Non-pigmented ciliary epithelial cell (primary cell): ENCODE results near the gene MED13L.

ENCODE experiments used
- DNase-seq: peaks from one replicate; pipeline ENCODE4 v3.0.0-alpha.2; 2010; ENCODE audit warnings: low read depth

MED13L gene

GRCh38 chr12:116180448-116180847, 97.0 kb downstream of the MED13L start:
- no peak for DNase-seq

DNA sequence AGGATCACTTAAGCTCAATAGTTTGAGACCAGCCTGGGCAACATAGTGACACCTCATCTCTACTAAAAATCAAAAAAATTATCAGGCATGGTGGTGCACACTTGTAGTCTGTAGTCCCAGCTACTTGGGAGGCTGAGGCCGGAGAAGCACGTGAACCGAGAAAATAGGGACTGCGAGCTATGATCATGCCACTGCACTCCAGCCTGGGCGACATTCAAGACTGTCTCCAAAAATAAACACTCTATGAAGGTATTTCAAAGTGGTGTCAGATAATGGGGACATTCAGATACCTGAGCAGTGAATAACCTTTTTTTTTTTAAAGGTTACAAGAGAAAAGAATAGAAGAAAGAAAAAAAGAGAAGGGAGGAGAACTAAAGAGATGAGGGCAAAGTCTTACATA, 98.1 kb downstream of the MED13L start:
- DNase-seq: no peak

- no peak for DNase-seq
Observed at GRCh38 chr12:116177017-116177416, 100.5 kb downstream of the MED13L start.

- no peak for DNase-seq
Observed at GRCh38 chr12:116174904-116175303, 102.6 kb downstream of the MED13L start.

DNA sequence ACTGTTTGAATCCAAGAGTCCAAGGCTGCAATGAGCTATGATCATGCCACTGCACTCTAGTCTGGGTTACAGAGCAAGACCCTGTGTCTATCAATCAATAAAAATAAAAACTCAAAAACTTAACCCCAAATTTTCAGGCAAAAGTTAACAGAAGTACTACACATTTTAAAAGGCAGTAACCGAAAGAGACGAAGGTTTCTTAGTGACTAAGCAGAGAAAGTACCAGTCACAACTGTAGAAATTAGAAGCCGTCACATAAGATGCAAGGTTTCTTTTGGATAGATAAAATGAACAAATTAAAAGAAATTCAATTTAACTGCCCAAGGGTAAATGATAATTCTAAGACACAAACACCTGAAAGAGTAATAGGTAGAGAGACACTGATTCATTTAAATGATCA, 103.5 kb downstream of the MED13L start:
- DNase-seq: no peak

DNA sequence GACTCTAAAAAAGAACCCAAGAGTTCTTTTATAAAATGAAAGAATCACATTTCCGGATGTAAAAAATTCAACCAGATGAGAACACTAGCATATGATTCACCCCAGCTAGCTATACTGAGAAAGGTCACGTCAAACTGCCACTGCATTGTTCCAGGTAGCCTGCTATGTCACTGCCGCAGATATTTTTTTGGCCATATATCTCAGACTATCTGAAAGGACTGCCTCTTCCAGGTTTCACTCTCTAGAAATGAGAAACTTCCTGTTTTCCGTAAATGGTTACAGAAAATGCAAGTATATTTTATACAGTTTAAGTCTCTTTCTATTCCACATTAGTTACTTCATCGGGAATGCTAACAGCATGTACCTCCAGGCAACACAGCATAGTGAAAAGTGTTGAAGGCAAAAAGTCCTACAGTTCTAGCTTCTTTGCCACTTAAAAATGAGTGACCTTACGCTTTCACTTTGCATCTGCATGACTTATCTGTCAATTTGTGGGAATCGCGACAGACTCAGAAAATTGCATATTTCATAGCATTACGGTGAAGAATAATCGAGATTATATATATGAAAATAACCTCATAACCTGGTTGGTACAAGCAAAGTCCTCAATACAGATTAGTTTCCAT, 105.2 kb downstream of the MED13L start:
- DNase-seq: no peak

DNA sequence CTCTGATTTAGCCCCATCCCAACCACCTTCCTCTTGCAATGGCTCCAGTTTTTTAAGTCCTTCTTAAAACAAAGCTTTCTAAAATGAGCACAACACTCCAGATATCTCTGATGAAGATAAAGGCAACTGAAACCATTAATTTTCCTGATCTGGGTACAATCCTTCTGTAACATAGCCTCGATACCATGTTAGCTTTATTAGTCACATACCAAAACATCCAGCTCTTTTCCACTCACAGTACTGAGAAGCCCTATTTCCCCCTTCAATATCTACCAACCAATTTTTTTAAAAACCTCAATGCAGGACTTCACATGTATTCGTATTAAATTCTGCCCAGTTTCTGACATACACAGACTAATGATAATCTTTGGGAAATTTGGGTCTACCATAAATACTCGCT, 105.9 kb downstream of the MED13L start:
- no peak for DNase-seq

DNA sequence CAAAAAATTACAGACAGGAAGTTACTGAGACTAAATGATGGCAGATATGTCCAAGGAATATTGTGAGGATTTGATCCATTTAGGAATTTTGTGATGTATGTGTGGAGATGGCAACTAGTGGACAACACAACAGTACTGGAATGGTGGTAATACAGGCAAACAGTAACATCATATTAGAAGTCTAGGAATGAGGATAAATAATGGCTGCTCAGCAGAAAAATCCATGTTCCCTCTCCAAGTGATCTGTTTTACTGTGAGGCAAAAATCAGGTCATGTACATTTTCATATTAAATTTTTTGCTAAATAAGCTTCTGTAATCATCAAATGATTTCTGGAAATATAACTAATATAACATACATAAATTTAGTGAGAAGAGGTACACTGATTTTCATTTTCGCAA, 108.4 kb downstream of the MED13L start:
- no peak for DNase-seq

DNA sequence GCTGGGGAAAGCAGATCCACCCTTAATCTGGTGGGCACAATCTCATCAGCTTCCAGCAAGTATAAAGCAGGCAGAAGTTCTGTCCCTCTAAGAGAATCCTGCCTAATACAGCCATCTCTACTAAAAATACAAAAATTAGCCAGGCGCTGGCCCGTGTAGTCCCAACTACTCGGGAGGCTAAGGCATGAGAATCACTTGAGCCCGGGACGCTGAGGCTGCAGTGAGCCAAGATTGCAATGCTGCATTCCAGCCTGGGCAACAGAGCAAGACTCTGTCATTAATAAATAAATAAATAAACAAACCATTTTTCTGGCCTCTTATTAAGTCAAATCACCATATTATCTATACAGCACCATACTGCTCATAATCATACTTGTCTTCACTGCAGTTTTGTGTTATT, 111.2 kb downstream of the MED13L start:
- DNase-seq: no peak

- DNase-seq: no peak
Observed at GRCh38 chr12:116165036-116165425, 112.5 kb downstream of the MED13L start.

GRCh38 chr12:116164250-116165035, 113.0 kb downstream of the MED13L start:
- DNase-seq: no peak

DNA sequence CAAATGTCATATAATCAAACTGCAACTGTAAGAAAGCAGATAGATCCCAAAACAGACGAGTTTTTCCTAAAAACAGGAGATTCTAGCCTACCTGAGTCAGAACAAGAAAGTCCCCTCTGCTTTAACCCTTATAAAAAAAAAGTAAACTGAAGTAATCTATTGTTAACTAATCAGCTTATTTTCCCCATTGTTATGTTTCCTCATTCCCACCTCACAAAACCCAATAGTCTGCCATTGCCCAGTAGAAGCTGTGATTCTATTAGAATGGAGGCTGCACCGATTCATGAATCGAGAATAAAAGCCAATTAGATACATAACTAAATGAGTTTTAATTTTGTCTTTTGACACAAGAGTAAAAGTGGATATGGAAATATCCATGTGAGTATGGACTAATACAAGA, 115.4 kb downstream of the MED13L start:
- no peak for DNase-seq

- no peak for DNase-seq
Observed at GRCh38 chr12:116161588-116161987, 115.9 kb downstream of the MED13L start.

DNA sequence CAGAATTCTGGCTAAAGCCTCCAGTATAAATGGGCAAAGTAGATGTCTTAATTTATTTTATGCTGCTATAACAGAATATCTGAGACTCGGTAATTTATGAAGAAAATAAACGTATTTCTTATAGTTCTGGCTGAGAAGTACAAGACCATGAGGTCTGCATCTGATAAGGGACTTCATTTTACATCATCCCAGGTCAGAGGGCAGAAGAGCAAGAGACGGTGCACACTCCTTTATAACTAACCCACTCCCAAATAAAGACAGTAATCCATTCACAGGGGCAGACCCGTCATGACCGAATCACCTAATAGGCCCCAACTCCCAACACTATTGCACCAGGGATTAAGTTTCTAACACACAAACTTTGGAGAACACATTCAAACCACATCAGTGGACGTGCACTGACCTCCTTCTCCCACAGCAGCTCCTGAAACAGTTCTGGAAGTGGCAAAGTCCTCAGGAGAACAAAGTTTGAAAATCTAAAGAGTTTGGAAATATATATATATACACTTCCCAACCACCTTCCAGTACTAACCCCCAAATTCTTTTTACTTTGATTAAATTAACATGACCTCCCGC, 116.5 kb downstream of the MED13L start:
- no peak for DNase-seq

DNA sequence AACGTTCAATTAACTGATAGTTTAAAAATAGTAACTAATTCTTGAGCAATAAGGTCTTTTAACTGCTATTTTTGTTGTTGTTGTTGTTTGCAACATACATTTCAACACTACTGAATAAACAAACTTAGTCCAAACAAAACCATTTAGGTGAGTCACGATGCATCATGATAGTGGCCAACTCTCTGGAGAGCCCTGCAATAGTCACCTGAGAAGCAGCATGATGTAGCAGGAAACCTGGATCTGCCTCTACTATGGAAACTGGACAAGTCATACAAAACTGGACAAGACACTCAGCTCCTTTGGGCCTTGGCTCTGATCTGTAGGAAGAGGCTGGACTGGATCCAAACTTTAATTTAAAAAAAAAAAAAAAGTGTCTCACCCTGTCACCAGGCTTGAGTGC, 117.3 kb downstream of the MED13L start:
- DNase-seq: no peak

GRCh38 chr12:116159593-116160200, 117.8 kb downstream of the MED13L start:
- no peak for DNase-seq

DNA sequence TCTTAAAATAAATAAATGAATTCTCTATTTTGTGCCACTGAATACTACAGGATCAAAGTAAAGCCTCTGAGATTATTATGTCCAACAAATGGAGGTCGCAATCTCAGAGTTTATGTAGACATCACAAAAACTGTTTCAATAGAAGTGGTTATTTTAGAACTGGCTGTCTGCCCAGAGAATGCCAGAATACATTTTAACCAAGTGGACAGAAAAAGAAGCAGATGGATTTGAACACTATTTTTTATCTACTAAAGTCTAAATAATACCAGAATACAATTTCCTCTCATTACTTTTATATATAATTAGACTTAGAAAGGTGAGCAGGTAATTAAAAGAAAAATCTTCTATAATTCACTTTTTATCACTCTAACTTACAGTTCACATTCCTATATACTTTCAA, 118.3 kb downstream of the MED13L start:
- no peak for DNase-seq

DNA sequence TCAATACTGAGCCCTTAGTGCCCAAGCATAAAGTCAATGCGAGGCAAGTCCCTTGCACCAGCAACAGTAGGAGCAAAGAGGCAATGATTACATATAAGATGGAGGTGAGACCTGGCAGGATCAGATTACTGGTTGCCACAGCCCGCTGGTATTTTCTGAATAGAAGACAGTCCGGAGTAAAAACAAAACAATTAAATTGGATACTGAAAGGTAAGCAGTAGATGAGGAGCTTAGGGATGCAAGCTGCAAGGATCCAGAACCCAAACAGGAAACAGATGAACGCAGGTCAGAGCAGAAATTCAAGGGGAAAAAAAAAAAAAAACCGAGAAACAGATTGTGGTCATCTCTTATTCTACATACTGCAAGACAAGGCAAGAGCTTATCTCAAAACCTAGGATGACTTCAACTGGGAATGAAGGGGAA, 119.6 kb downstream of the MED13L start:
- DNase-seq: no peak

GRCh38 chr12:116156614-116157013, 120.9 kb downstream of the MED13L start:
- DNase-seq: no peak

GRCh38 chr12:116155383-116155782, 122.1 kb downstream of the MED13L start:
- no peak for DNase-seq

- no peak for DNase-seq
Observed at GRCh38 chr12:116153983-116154382, 123.5 kb downstream of the MED13L start.

GRCh38 chr12:116153113-116153512, 124.4 kb downstream of the MED13L start:
- no peak for DNase-seq

DNA sequence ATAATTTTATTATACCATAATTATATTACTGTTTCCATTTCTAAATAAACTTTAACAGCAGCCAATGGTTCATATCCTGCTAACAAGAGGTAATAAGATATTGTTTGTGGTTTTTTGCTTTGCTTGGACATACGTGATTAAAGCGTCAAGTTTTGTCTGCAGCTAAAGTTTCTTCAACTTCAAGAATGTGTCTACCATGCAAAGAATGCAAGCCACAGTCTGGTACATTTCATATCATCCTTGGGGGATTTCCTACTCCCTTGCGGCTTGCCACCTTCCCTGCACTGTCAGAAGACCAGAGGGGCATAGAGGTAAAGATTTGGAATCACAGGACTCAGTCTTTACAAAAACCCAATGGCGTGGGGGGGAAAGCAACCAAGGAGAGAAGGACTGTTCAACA, 125.2 kb downstream of the MED13L start:
- peak; percentile 96 for DNase-seq
